Measurements from ENCODE around the gene MGARP.

- TF ChIP-seq EZH2phosphoT487 (IDR thresholded peaks at IDR 0.05; ENCODE audit: unreplicated experiment) (no peak), EZH2 (IDR thresholded peaks at IDR 0.05; ENCODE audit: low read depth, unreplicated experiment) (no peak), POLR2AphosphoS5 (IDR thresholded peaks at IDR 0.05; ENCODE audit: low read depth) (no peak)
- TF ChIP-seq, protein P1, sequence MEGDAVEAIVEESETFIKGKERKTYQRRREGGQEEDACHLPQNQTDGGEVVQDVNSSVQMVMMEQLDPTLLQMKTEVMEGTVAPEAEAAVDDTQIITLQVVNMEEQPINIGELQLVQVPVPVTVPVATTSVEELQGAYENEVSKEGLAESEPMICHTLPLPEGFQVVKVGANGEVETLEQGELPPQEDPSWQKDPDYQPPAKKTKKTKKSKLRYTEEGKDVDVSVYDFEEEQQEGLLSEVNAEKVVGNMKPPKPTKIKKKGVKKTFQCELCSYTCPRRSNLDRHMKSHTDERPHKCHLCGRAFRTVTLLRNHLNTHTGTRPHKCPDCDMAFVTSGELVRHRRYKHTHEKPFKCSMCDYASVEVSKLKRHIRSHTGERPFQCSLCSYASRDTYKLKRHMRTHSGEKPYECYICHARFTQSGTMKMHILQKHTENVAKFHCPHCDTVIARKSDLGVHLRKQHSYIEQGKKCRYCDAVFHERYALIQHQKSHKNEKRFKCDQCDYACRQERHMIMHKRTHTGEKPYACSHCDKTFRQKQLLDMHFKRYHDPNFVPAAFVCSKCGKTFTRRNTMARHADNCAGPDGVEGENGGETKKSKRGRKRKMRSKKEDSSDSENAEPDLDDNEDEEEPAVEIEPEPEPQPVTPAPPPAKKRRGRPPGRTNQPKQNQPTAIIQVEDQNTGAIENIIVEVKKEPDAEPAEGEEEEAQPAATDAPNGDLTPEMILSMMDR (conservative IDR thresholded peaks at IDR 0.05; ENCODE audit: low read depth in 2 of 2) = no peak
Observed at GRCh38 chr4:139245590-139245989, 34.4 kb downstream of the MGARP start.
